NB4 (cell line): ENCODE measurements around the gene HPGD.

Source experiments
- DNase-seq: peaks from one replicate; pipeline ENCODE4 v3.0.0; 2010; ENCODE audit warnings: low read depth
- H3K4me3 ChIP-seq: one replicate; pipeline ENCODE4 v1.5.1; 2011; ENCODE audit warnings: mild to moderate bottlenecking, low read depth, low read length, moderate library complexity
- CTCF ChIP-seq: IDR thresholded peaks from one replicate; pipeline ENCODE4 v1.5.1; 2012; ENCODE audit warnings: low read depth, low read length
- MAX ChIP-seq: IDR thresholded peaks from 2 replicates; pipeline ENCODE4 v1.6.1; 2011; ENCODE audit warnings: low read depth, low read length
- MYC ChIP-seq: IDR thresholded peaks from 2 replicates; pipeline ENCODE4 v1.6.1; 2011; ENCODE audit warnings: low read depth, low read length
- POLR2A ChIP-seq: IDR thresholded peaks from 2 replicates; pipeline ENCODE4 v1.6.1; 2011; ENCODE audit warnings: mild to moderate bottlenecking; ENCODE audit not compliant: insufficient read length; ENCODE audit errors: extremely low read depth

The HPGD gene

GRCh38 chr4:174485025-174485424 is 37.3 kb downstream of the HPGD start:
- no peak overlapping the region for H3K4me3 ChIP-seq
- no peak for DNase-seq
- no peak for TF ChIP-seq CTCF
- no peak for TF ChIP-seq POLR2A
- no peak for TF ChIP-seq MAX
- no peak for TF ChIP-seq MYC

GRCh38 chr4:174483792-174484191 is 38.5 kb downstream of the HPGD start:
- H3K4me3 ChIP-seq: no peak overlapping the region
- no peak for DNase-seq
- TF ChIP-seq POLR2A: no peak

- TF ChIP-seq MYC (no peak), MAX (no peak), CTCF (no peak), POLR2A (no peak)
- no peak for DNase-seq
- H3K4me3 ChIP-seq: no peak overlapping the region
Observed at GRCh38 chr4:174479140-174479539, 43.1 kb downstream of the HPGD start.

GRCh38 chr4:174475528-174475927 is 46.8 kb downstream of the HPGD start:
- TF ChIP-seq MYC (no peak), MAX (no peak), POLR2A (no peak), CTCF (no peak)
- no peak for DNase-seq

GRCh38 chr4:174474457-174475075 is 47.7 kb downstream of the HPGD start:
- DNase-seq: no peak
- TF ChIP-seq MYC (no peak), MAX (no peak)
- no peak overlapping the region for H3K4me3 ChIP-seq

More at GRCh38 chr4:174475528-174475927, 46.8 kb downstream of the HPGD start:
- no peak overlapping the region for H3K4me3 ChIP-seq

GRCh38 chr4:174467107-174467506 is 55.2 kb downstream of the HPGD start:
- TF ChIP-seq CTCF (no peak), POLR2A (no peak), MAX (no peak), MYC (no peak)
- no peak for DNase-seq
- H3K4me3 ChIP-seq: no peak overlapping the region

- DNase-seq: no peak
- no peak overlapping the region for H3K4me3 ChIP-seq
- TF ChIP-seq MAX (no peak), CTCF (no peak)
Observed at GRCh38 chr4:174464949-174465348, 57.3 kb downstream of the HPGD start.
